ENCODE data around the gene PDE4B.
A peak's percentile ranks its signal among the peaks of the same experiment; 100 is the strongest.

Gene PDE4B

GRCh38 chr1:66323958-66324625 is 531.4 kb downstream of the PDE4B start:
- no peak for DNase-seq

- no peak for DNase-seq
Measured at GRCh38 chr1:66325594-66326380, 533.1 kb downstream of the PDE4B start.

GRCh38 chr1:66326867-66327266 is 534.2 kb downstream of the PDE4B start:
- no peak for DNase-seq

GRCh38 chr1:66327588-66327987 is 534.9 kb downstream of the PDE4B start:
- no peak for DNase-seq

GRCh38 chr1:66328896-66329295 is 536.2 kb downstream of the PDE4B start:
- no peak for DNase-seq

- no peak for DNase-seq
Measured at GRCh38 chr1:66330722-66331141, 538.0 kb downstream of the PDE4B start.

DNA sequence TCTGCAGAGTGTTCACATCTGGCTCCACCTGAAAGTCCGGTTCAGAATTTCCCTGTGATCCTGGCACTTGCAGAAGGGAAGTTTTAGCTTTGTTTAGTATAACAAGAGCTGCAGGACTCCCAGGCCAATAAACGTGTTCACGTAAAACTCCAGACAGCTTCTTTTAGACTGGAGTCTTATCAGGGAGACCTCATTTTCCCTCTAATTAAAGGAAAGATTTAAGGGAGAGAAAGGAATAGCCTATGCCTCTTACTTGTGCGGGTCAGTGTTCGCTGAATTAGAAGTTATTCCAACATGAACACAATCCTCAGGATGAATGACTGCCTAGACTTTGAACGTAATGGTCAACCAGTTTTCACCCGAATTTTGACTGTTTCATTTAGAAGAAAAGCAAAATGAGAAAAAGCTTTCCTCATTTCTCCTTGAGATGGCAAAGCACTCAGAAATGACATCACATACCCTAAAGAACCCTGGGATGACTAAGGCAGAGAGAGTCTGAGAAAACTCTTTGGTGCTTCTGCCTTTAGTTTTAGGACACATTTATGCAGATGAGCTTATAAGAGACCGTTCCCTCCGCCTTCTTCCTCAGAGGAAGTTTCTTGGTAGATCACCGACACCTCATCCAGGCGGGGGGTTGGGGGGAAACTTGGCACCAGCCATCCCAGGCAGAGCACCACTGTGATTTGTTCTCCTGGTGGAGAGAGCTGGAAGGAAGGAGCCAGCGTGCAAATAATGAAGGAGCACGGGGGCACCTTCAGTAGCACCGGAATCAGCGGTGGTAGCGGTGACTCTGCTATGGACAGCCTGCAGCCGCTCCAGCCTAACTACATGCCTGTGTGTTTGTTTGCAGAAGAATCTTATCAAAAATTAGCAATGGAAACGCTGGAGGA is 539.2 kb downstream of the PDE4B start:
- peak; percentile 93 for DNase-seq

- DNase-seq, result no peak
Measured at GRCh38 chr1:66332548-66332901, 539.8 kb downstream of the PDE4B start.

- no peak for DNase-seq
Measured at GRCh38 chr1:66333466-66334199, 540.9 kb downstream of the PDE4B start.

DNA sequence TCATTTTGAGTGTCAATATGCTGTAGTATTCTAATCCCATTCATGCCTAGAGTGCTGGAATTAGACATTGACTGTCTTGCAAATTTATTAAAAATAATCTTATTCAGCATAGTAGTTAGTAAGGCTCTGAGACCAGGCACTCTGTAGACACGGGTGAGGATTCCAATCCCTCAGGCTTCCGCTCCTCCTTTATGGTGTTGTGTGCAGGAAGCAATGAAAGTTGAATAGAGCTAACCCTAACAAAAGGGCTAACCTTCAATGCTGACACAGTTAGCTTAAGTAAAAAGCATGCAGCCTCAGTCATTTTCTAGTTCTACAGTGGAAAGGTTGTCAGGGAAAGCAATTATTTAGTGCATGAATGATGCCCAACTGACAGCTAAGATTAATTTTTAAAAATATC is 541.6 kb downstream of the PDE4B start:
- DNase-seq, result no peak

- no peak for DNase-seq
Measured at GRCh38 chr1:66335125-66335524, 542.4 kb downstream of the PDE4B start.

- no peak for DNase-seq
Measured at GRCh38 chr1:66335859-66336640, 543.4 kb downstream of the PDE4B start.

- no peak for DNase-seq
Measured at GRCh38 chr1:66336641-66336990, 543.9 kb downstream of the PDE4B start.

GRCh38 chr1:66337249-66337648 is 544.6 kb downstream of the PDE4B start:
- no peak for DNase-seq

GRCh38 chr1:66339944-66340343 is 547.2 kb downstream of the PDE4B start:
- no peak for DNase-seq

DNA sequence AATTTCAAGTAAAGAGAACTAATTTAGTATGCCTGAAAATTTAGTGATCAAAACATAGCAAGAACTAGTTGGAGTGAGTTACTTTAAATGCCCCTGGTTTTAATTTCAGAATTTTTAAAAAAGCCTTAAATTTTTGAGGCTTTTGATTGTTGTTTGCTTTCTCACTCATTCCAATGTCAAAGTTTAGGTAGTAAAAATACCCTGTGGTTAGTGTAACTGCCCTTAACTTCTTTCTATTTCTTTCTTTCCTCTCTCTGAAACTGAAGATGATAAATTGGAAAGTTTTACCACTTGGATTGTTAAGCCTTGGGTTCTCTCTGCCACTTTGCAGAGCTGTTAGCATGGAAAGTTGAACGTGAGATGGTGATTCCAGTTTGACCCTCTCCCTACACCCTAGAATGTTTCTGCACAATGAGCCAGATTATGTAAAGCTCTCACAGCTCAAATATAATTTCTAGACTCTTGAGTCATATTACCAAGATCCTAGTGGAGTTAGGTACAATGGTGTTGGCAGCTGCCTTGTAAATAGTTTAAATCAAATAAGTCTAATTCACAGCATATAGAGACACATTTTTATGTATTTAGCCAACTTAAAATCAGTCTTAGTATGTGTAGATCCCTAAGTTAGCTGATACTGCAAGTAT is 548.9 kb downstream of the PDE4B start:
- DNase-seq, result no peak

DNA sequence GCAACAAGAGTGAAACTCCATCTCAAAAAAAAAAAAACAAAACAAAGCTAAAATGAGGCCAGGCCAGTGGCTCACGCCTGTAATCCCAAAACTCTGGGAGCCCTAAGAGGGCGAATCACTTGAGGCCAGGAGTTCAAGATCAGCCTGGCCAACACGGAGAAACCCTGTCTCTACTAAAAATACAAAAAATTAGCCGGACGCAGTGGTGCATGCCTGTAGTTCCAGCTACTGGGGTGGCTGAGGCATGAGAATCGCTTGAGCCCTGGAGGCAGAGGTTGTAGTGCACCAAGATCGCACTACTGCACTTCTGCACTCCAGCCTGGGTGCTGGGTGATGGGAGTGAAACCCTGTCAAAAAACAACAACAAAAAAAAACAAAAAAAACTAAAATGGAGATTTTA is 550.0 kb downstream of the PDE4B start:
- no peak for DNase-seq

- no peak for DNase-seq
Measured at GRCh38 chr1:66343569-66344325, 551.1 kb downstream of the PDE4B start.

GRCh38 chr1:66346057-66346795 is 553.5 kb downstream of the PDE4B start:
- DNase-seq, result no peak

DNA sequence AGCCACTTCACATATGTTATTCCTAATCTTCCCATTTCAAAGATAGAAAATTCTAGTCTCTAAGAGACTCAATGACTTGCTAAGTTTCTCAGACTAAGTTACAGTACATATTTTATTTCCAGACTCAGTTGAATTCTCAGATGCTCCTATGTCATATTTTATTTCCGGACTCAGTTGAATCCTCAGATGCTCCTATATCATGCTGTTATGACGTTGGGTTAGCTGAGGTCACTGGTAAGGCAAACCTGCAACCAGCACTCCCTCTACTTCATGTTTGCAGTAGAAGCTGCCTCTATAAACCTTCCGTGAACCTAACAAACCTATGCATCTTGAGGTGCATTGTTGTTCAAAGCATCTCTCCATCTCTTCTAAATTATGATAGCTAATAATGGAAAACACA is 554.2 kb downstream of the PDE4B start:
- no peak for DNase-seq

Data from islet precursor cell (in vitro differentiated cells).